Mammary epithelial cell (primary cell): ENCODE results near the gene CDKN2A.

Experiments
- EZH2 ChIP-seq: IDR thresholded peaks from 2 replicates; pipeline ENCODE4 v1.6.1; 2012; ENCODE audit warnings: low read length, inconsistent platforms, borderline replicate concordance
- TF ChIP-seq, protein P1 (sequence below), 2 donors: IDR thresholded peaks in 1 of 2; conservative IDR thresholded peaks in 1 of 2; 2 replicates each; pipeline ENCODE4 v1.5.1; 2011 to 2012; ENCODE audit warnings: inconsistent platforms in 2 of 2, low read length in 2 of 2, mild to moderate bottlenecking in 2 of 2, control low read depth in 1 of 2, low read depth in 1 of 2; ENCODE audit not compliant: insufficient read depth in 1 of 2; ENCODE audit errors: extremely low read depth in 1 of 2

- TF ChIP-seq, protein P1, sequence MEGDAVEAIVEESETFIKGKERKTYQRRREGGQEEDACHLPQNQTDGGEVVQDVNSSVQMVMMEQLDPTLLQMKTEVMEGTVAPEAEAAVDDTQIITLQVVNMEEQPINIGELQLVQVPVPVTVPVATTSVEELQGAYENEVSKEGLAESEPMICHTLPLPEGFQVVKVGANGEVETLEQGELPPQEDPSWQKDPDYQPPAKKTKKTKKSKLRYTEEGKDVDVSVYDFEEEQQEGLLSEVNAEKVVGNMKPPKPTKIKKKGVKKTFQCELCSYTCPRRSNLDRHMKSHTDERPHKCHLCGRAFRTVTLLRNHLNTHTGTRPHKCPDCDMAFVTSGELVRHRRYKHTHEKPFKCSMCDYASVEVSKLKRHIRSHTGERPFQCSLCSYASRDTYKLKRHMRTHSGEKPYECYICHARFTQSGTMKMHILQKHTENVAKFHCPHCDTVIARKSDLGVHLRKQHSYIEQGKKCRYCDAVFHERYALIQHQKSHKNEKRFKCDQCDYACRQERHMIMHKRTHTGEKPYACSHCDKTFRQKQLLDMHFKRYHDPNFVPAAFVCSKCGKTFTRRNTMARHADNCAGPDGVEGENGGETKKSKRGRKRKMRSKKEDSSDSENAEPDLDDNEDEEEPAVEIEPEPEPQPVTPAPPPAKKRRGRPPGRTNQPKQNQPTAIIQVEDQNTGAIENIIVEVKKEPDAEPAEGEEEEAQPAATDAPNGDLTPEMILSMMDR (conservative IDR thresholded peaks at IDR 0.05 in 1 of 2, IDR thresholded peaks at IDR 0.05 in 1 of 2; ENCODE audit: extremely low read depth in 1 of 2, insufficient read depth in 1 of 2, low read depth in 1 of 2, low read length in 2 of 2): no peak
- TF ChIP-seq EZH2: no peak
Observed at GRCh38 chr9:21966140-21966851, 27.9 kb downstream of the CDKN2A start.
